DMS114 treated with DMSO at 0.1 percent for 48 hours (cell line): Measurements from ENCODE around the gene FRMD4A.
"Not testable (repeated sequence)": the region's sequence is repeated elsewhere in the genome, so short reads cannot be mapped to it uniquely, and the experiment has no call there.

Source experiments
- DNase-seq: peaks from one replicate; lab custom pipeline; 2025; ENCODE audit not compliant: unreplicated experiment; lab: John Stamatoyannopoulos, UW

Gene FRMD4A

GRCh38 chr10:13924040-13924725, 406.5 kb downstream of the FRMD4A start:
- DNase-seq = no peak

GRCh38 chr10:13922586-13922985, 408.1 kb downstream of the FRMD4A start:
- no peak for DNase-seq

- no peak for DNase-seq
Measured at GRCh38 chr10:13921941-13922340, 408.8 kb downstream of the FRMD4A start.

GRCh38 chr10:13921131-13921530, 409.6 kb downstream of the FRMD4A start:
- not testable (repeated sequence) for DNase-seq

GRCh38 chr10:13920465-13920864, 410.3 kb downstream of the FRMD4A start:
- DNase-seq = no peak

GRCh38 chr10:13920031-13920430, 410.7 kb downstream of the FRMD4A start:
- DNase-seq = no peak

- no peak for DNase-seq
Measured at GRCh38 chr10:13917791-13918190, 412.9 kb downstream of the FRMD4A start.

GRCh38 chr10:13916384-13916947, 414.3 kb downstream of the FRMD4A start:
- no peak for DNase-seq

GRCh38 chr10:13915710-13916109, 415.0 kb downstream of the FRMD4A start:
- no peak for DNase-seq

GRCh38 chr10:13913897-13914296, 416.8 kb downstream of the FRMD4A start:
- DNase-seq = no peak

- no peak for DNase-seq
Measured at GRCh38 chr10:13911821-13912520, 418.8 kb downstream of the FRMD4A start.

GRCh38 chr10:13909516-13910258, 421.0 kb downstream of the FRMD4A start:
- no peak for DNase-seq

GRCh38 chr10:13908475-13908874, 422.2 kb downstream of the FRMD4A start:
- DNase-seq = no peak

GRCh38 chr10:13907570-13907969, 423.2 kb downstream of the FRMD4A start:
- no peak for DNase-seq

GRCh38 chr10:13905281-13905680, 425.4 kb downstream of the FRMD4A start:
- no peak for DNase-seq

GRCh38 chr10:13904064-13904463, 426.7 kb downstream of the FRMD4A start:
- no peak for DNase-seq

GRCh38 chr10:13902868-13903587, 427.7 kb downstream of the FRMD4A start:
- no peak for DNase-seq

- no peak for DNase-seq
Measured at GRCh38 chr10:13899941-13900340, 430.8 kb downstream of the FRMD4A start.

GRCh38 chr10:13896146-13896545, 434.6 kb downstream of the FRMD4A start:
- not testable (repeated sequence) for DNase-seq

GRCh38 chr10:13894412-13895093, 436.2 kb downstream of the FRMD4A start:
- no peak for DNase-seq
